ENCODE data around the gene CD79B.

GRCh38 chr17:63976702-63977101, 44.6 kb upstream of the CD79B start:
- no peak for TF ChIP-seq EZH2 (IDR thresholded peaks at IDR 0.05; ENCODE audit: insufficient read depth, poor library complexity, severe bottlenecking)
- no peak for TF ChIP-seq EZH2phosphoT487 (IDR thresholded peaks at IDR 0.05; ENCODE audit: insufficient read depth, low read depth)

Data from GM23248 (cell line).